HG02852 (cell line): ENCODE results near the gene TMEM203.

Experiments
- ATAC-seq: cut with Tn5 transposase; IDR thresholded peaks from one replicate; pipeline ENCODE4 v1.9.1; 2021; ENCODE audit warnings: mild to moderate bottlenecking, moderate library complexity; ENCODE audit not compliant: unreplicated experiment

TMEM203 gene

DNA sequence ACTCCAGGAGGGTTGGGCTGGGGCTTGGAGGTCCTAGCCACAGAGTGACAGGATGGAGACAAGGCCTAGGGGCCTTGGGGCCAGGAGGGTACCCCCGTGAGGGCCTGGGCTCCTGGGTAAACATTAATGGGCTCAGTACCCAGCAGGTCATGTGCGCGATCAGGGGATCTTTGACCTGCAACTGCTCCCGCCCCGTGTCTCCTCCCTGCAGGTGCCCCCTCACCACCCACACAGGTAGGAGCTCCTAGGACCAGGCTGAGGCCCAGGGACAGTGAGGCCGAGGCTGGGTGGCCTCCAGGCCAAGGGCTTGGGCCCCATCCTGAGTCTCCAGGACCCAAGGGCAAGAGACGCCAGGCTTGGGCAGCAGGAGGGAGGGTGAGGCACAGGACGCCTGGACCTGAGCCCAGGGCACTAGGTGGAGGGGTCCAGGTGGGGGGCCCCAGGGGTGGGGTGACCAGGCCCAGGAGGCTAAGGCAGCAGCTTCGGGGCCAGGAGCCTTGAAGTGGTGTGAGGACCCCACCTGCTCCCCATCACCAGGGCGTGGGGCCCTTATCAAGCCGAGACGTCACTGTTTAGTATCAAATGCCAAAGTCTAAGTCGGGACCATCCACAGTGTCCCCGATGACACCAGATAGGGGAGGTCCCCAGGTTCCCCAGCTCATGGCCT is 25.4 kb upstream of the TMEM203 start, which contains the start of gene SLC34A3:
TSS of gene SLC34A3 (plus strand) at position 197 of the 667 bp plus-strand sequence. CDS start 802 bp downstream, outside the sequence.
- no peak for ATAC-seq

GRCh38 chr9:137229903-137230704 is 24.7 kb upstream of the TMEM203 start:
- no peak for ATAC-seq

- no peak for ATAC-seq
Observed at GRCh38 chr9:137228968-137229896, 23.8 kb upstream of the TMEM203 start.

GRCh38 chr9:137228506-137228967 is 23.1 kb upstream of the TMEM203 start:
- no peak for ATAC-seq

- no peak for ATAC-seq
Observed at GRCh38 chr9:137227853-137228505, 22.5 kb upstream of the TMEM203 start.

GRCh38 chr9:137227054-137227852 is 21.8 kb upstream of the TMEM203 start, which contains the start of gene RNF224:
Gene RNF224 (plus strand): TSS chr9:137227502. CDS start chr9:137228336, 834 bp downstream.
- no peak for ATAC-seq

- no peak for ATAC-seq
Observed at GRCh38 chr9:137226338-137227053, 21.0 kb upstream of the TMEM203 start.

DNA sequence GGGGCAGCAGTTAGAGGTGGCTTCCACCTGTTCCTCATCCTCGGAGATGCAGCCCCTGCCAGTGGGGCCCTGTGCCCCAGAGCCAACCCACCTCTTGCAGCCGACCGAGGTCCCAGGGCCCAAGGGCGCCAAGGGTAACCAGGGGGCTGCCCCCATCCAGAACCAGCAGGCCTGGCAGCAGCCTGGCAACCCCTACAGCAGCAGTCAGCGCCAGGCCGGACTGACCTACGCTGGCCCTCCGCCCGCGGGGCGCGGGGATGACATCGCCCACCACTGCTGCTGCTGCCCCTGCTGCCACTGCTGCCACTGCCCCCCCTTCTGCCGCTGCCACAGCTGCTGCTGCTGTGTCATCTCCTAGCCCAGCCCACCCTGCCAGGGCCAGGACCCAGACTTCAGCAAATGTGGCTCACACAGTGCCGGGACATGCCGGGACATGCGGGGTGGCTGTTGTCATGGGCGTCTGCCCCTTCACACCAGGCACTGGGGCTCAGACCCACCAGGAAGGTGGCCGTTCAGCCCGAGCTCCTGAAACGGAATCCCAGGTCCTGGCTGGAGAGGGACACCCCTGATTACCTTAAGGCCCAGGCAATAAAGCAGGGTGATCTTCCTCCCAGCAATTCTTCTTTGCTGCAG is 20.4 kb upstream of the TMEM203 start:
- ATAC-seq = no peak

DNA sequence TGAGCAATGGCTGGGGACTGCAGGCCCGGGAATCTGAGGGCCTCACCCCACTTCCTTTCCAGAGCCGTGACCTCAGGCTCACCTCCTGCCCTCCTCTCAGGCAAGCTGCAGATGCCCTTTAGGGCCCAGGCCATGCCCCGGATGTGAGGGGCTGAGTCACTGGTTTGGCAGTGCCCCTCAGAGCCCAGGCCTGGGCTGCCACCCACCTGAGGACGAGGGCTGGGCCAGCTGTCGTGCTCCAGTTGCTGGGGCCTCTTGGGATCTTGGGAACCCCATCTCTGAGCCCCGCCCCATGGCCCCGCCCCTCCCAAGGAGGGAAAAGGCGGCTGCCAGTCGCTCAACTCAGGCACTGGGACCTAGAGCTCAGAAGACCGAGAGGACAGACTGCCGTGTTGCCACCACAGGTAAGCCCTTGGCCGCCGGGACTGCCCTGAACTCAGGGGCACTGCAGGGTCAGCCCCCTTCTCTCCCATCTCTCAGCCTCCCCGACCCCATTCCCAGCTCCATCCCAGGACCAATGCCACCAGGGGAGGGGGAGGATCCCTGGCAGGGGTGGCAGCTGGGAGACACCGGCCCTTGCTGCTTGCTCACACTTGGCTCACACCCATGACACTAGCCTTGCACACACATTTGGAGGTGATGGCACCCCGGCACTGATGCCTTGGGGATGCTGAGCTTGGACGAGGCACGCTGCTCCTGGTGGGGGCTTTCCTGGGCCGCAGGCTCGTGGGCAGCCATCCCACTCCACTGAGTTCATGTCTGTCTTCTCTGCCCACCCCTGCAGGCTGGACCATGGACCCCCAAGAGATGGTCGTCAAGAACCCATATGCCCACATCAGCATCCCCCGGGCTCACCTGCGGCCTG is 19.6 kb upstream of the TMEM203 start, which contains the start of gene CYSRT1:
TSS of gene CYSRT1 (plus strand) at position 345 of the 865 bp plus-strand sequence. CDS start at position 793, 448 bp downstream.
- no peak for ATAC-seq

GRCh38 chr9:137223078-137223970 is 17.9 kb upstream of the TMEM203 start:
- peak; percentile 58 for ATAC-seq

DNA sequence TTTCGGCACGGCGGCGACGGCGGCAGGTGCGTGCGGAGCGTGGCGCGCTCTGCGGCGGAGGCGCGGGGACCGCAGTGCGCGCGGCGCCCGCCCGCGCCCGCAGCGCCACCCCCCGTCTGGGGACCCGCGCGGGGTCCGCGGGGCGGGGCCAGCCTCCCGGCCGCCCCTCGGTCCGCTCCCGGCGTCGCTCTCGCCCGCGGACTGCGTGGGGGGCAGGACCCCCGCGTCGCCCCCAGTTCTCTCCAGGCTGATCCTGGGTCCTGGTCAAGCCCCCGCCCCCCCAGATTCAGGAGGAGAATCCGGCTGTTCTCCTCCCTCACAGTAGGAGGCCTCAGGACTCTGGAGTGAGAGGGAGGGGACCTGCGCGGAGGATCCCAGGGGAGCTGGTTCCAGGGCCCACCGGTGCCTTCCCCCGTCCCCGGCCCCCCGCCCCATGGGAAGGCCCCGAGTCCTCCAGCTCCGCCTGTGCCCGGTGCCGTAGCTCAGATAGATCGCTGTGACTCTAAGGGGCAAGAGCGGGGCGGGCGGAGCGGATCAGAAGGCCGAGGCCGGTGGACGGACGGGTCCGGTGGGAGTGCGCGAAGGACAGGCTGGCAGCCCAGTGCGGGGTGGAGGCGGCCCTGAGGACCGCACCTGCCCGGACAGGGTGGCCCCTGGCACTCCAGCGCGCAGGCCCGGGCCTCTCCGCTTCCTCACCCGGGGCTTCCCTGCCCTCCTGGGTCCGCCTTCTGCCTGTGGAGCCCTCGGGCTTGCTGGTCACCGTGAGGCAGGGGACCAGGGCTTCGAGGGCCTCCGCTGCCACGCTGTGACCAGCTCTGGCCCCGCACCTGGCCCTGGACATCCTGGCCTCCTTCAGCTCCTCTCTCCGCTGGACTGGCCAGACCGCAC is 17.0 kb upstream of the TMEM203 start, which contains the start of gene RNF208:
TSS of gene RNF208 (minus strand) at position 51 of the 888 bp plus-strand sequence. CDS start 1,028 bp downstream, outside the sequence.
- peak; percentile 2 for ATAC-seq

GRCh38 chr9:137221506-137222111 is 16.2 kb upstream of the TMEM203 start:
- no peak for ATAC-seq

DNA sequence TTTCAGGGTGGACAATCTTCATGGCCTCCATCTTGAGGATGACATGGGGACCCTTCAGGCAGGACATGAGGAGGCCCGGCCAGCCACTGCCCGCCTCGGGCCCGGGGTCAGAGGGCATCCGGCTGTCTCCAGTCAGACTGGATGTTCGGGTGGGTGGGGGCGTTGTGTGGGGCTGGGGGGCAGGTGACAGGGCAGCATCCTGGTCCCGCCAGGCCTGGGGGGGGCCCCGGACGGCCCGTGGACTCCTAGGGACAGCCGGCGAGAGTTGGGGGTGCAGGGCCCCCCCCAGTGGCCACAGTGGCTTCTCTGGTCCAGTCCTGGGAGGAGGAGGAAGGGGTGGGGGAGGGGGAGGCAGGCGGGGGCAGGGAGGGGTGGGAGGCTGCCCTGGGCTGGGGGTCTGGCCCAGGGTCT is 15.7 kb upstream of the TMEM203 start:
- no peak for ATAC-seq

DNA sequence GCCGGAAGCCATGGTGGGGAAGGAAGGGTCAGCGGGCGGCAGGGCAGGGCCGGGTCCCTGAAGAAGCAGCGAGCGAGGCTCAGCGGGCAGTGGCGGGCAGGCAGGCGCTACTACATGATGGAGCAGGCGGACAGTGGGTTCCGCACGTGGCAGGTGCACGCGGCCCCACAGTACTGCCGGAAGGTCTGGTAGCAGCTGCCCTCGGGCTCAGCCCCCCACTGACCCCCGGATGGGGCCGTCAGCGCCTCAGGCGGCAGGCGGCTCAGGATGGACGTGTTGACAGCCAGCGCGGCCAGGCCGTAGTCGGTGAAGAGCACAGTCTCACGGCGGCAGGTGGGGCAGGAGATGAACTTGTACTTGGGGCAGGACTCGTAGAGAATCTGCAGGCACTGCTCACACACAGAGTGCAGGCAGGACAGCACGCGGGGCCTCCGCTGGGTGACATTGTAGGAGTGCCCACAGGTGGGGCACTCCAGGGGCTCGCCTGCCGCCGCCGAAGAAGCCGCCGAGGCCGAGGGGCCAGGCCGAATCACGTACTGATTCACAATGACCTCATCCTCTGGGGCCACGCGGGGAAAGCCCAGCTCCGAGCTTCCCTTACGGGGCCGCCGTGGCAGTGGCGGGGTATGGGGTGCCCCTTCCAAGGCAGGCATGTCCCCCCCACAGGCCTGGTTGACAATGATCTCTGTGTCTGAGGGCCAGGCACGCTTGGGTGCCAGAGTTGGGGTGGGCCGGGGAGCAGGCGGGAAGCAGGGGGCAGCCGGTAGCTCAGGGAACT is 15.1 kb upstream of the TMEM203 start:
- ATAC-seq = no peak
